Gastrocnemius medialis (tissue), 4 donors: ENCODE data around the gene AHCTF1. TPM values are rescaled to one million over a fixed set of nuclear protein-coding genes. Genes with fewer than 3 reads are reported as not detected.
A peak's percentile ranks its signal among the peaks of the same experiment; 100 is the strongest.
"Not testable (repeated sequence)": the region's sequence is repeated elsewhere in the genome, so short reads cannot be mapped to it uniquely, and the experiment has no call there.

ENCODE experiments used
- ATAC-seq, 2 donors: fragments of 150-250 bp; one replicate each; pipeline ENCODE4 v1.9.1; 2016
- DNase-seq, 2 donors: peaks; one replicate each; pipeline ENCODE4 v3.0.0-alpha.2; 2019
- H3K27ac ChIP-seq, 4 donors: fragments of 200-600 bp; sonication (generic); 1 replicate in 1 of 4; 2 replicates in 3 of 4; pipeline ENCODE4 v1.5.1; 2016 to 2018; ENCODE audit warnings: mild to moderate bottlenecking in 2 of 4, moderate library complexity in 1 of 4
- H3K27me3 ChIP-seq, 3 donors: fragments of 200-600 bp; sonication (generic) in 2 of 3; 1 replicate in 1 of 3; 2 replicates in 2 of 3; pipeline versions ENCODE4 v1.5.1 to v1.6.0; 2016 to 2019; ENCODE audit warnings: mild to moderate bottlenecking in 1 of 3, moderate library complexity in 1 of 3
- H3K36me3 ChIP-seq, 2 donors: fragments of 200-600 bp; sonication (generic) in 1 of 2; one replicate each; pipeline ENCODE4 v1.5.1; 2017 to 2018
- H3K4me1 ChIP-seq, 2 donors: fragments of 200-600 bp; sonication (generic) in 1 of 2; one replicate each; pipeline ENCODE4 v1.5.1; 2016 to 2017; ENCODE audit warnings: mild to moderate bottlenecking in 2 of 2
- H3K4me3 ChIP-seq, 4 donors: fragments of 200-600 bp; sonication (generic) in 3 of 4; 1 replicate in 1 of 4; 2 replicates in 3 of 4; pipeline ENCODE4 v1.5.1; 2016 to 2019; ENCODE audit warnings: mild to moderate bottlenecking in 2 of 4
- H3K9me3 ChIP-seq, 3 donors: fragments of 200-600 bp; sonication (generic) in 2 of 3; 1 replicate in 1 of 3; 2 replicates in 2 of 3; pipeline ENCODE4 v1.5.1; 2016 to 2019
- POLR2A ChIP-seq, 2 donors: fragments of 450-650 bp; IDR thresholded peaks; one replicate each; pipeline ENCODE4 v1.6.1; 2017; ENCODE audit warnings: antibody characterized with exemption in 2 of 2, mild to moderate bottlenecking in 2 of 2, moderate library complexity in 2 of 2
- in situ Hi-C, 4 donors: fragments of 200-750 bp; cut with MboI; loops; one replicate each; pipeline versions ENCODE4 v1.15.0 to v1.8.0; 2017; ENCODE audit warnings: low sequenced_read_pairs in 4 of 4
- intact Hi-C: fragments of 100-400 bp; cut with DNase I; formaldehyde crosslinking; loops from one replicate; pipeline ENCODE4 v1.15.1; 2023; ENCODE audit warnings: low total_unique reads
- total RNA-seq, 4 donors: library from RNA; depleted of rRNA; stranded (reverse); fragments of >200 nt; gene quantifications; one replicate each; pipeline versions ENCODE4 v1.1.0 to v1.2.3, GENCODE V29; 2016
- TF ChIP-seq, protein P1 (sequence below), 5 experiments: fragments of 450-650 bp in 3 of 5; fragments of 200-600 bp in 2 of 5; sonication (generic) in 2 of 5; IDR thresholded peaks in 4 of 5; conservative IDR thresholded peaks in 1 of 5; 1 replicate in 4 of 5; 2 replicates in 1 of 5; pipeline ENCODE4 v1.5.1; 2016 to 2019; ENCODE audit warnings: antibody characterized with exemption in 5 of 5, mild to moderate bottlenecking in 3 of 5, moderate library complexity in 3 of 5

The AHCTF1 gene
- total RNA-seq, 4 donors from 2014 or later, result 21.7 to 28.5 (median 24.7) TPM

DNA sequence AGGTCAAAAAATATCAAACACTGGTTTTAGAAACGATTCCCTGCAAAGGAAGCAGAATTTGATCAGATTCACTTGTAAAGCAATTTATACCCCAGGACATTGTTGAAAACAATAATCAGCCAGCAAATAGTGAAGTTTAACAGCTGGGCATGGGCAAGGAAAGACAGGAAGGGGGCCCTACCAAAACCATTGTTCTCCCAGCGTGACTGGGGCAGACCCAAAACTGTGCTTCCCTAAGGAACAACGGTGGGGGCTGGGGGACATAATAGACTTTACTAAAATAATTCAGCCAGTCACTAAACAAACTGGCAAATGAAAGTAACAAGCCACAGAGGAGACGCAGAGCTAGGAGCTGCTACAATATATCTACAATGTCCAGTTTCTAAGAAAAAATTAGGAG is 100.2 kb downstream of the AHCTF1 start:
- DNase-seq, result no peak

DNA sequence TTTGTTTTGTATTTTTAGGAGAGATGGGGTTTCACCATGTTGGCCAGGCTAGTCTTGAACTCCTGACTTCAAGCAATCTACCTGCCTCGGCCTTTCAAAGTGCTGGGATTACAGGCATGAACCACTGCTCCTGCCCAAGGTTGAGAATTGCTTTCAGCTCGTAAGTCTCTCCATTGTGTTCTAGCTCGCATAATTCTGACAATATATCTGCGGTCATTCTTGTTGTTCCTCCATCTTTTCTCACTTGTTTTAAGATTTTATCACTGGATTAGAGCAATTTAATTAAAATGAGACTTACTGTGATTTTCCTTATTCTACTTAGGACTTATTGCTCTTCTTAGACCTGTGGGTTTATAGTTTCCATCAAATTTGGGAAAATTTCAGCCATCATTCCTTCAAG is 102.9 kb downstream of the AHCTF1 start:
- Histone ChIP-seq H3K27ac (no peak overlapping the region), H3K4me3 (no peak overlapping the region), H3K36me3 (no peaks in the 10 kb centered on the region), H3K27me3 (no peaks in the 10 kb centered on the region), H3K4me1 (no peaks in the 10 kb centered on the region), H3K9me3 (no peaks in the 10 kb centered on the region)
- no peak for TF ChIP-seq POLR2A (IDR thresholded peaks at IDR 0.05)
- TF ChIP-seq, protein P1, sequence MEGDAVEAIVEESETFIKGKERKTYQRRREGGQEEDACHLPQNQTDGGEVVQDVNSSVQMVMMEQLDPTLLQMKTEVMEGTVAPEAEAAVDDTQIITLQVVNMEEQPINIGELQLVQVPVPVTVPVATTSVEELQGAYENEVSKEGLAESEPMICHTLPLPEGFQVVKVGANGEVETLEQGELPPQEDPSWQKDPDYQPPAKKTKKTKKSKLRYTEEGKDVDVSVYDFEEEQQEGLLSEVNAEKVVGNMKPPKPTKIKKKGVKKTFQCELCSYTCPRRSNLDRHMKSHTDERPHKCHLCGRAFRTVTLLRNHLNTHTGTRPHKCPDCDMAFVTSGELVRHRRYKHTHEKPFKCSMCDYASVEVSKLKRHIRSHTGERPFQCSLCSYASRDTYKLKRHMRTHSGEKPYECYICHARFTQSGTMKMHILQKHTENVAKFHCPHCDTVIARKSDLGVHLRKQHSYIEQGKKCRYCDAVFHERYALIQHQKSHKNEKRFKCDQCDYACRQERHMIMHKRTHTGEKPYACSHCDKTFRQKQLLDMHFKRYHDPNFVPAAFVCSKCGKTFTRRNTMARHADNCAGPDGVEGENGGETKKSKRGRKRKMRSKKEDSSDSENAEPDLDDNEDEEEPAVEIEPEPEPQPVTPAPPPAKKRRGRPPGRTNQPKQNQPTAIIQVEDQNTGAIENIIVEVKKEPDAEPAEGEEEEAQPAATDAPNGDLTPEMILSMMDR (IDR thresholded peaks at IDR 0.05 in 4 of 5, conservative IDR thresholded peaks at IDR 0.05 in 1 of 5), result no peak
- intact Hi-C loops (no loop called here), in situ Hi-C loops (no loop called here)
- ATAC-seq (no peak), DNase-seq (no peak)

More for the DNA sequence above, 100.2 kb downstream of the AHCTF1 start:
- Histone ChIP-seq H3K27me3 (no peaks in the 10 kb centered on the region), H3K27ac (peak overlapping the region in 2 of 4 donors; percentile 9 to 22), H3K9me3 (no peaks in the 10 kb centered on the region), H3K4me3 (no peak overlapping the region), H3K36me3 (no peaks in the 10 kb centered on the region), H3K4me1 (no peaks in the 10 kb centered on the region)
- intact Hi-C loops, result no loop called here
- in situ Hi-C loops, result no loop called here
- TF ChIP-seq, protein P1 (IDR thresholded peaks at IDR 0.05 in 4 of 5, conservative IDR thresholded peaks at IDR 0.05 in 1 of 5), result no peak
- TF ChIP-seq POLR2A (IDR thresholded peaks at IDR 0.05), result no peak
- ATAC-seq, result no peak

DNA sequence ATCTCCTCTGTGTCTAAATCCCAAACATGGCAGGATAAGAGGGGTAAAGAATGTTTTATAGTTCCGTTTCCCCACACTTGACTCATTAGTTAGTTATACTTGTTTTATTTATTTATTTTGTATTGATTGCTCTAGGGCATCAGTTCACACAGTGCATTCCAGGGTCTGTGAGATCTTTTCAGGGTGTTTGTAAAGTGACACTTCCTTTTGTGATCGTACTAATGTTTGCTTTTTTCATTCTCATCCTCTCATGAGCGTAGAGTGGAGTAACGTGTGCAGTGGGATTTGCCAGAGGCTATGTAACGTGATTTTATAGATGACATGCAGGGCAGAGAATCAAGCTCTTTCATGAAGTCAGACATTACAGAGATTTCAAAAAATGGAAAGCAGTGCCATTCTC is 104.4 kb downstream of the AHCTF1 start:
- no peak for TF ChIP-seq POLR2A (IDR thresholded peaks at IDR 0.05)
- TF ChIP-seq, protein P1 (IDR thresholded peaks at IDR 0.05 in 4 of 5, conservative IDR thresholded peaks at IDR 0.05 in 1 of 5), result no peak
- Histone ChIP-seq H3K27me3 (no peaks in the 10 kb centered on the region), H3K36me3 (no peaks in the 10 kb centered on the region), H3K4me1 (no peaks in the 10 kb centered on the region), H3K9me3 (no peaks in the 10 kb centered on the region), H3K27ac (no peak overlapping the region), H3K4me3 (no peak overlapping the region)
- ATAC-seq (no peak), DNase-seq (no peak)
- intact Hi-C loops (no loop called here), in situ Hi-C loops (no loop called here)

DNA sequence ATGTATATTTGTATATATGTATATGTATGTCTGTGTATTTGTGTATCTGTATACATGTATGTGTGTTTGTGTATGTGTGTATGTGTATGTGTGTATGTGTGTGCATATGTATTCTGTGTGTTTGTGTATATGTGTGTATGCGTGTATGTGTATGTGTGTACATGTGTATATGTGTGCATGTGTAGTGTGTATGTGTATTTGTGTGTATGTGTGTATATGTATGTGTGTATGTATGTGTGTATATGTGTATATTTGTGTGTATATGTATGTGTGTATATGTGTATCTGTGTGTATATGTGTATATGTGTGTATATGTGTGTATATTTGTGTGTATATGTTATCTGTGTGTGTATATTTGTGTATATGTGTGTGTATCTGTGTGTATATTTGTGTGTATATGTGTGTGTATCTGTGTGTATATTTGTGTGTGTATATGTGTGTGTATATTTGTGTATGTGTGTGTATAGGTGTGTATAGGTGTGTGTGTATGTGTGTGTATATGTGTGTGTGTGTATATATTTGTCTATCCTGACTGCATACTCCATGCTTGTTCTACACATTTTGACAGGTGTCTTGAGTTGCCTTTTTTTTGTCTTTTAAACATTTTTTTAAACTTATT is 106.1 kb downstream of the AHCTF1 start:
- ATAC-seq (no peak), DNase-seq (no peak)
- H3K4me3 ChIP-seq, result no peak overlapping the region
- intact Hi-C loops (no loop called here), in situ Hi-C loops (no loop called here)
- no peaks in the 10 kb centered on the region for H3K9me3 ChIP-seq
- H3K4me1 ChIP-seq, result no peaks in the 10 kb centered on the region
- no peak for TF ChIP-seq POLR2A (IDR thresholded peaks at IDR 0.05)
- TF ChIP-seq, protein P1 (IDR thresholded peaks at IDR 0.05 in 4 of 5, conservative IDR thresholded peaks at IDR 0.05 in 1 of 5), result no peak
- no peak overlapping the region for H3K27ac ChIP-seq
- no peaks in the 10 kb centered on the region for H3K27me3 ChIP-seq
- no peaks in the 10 kb centered on the region for H3K36me3 ChIP-seq

DNA sequence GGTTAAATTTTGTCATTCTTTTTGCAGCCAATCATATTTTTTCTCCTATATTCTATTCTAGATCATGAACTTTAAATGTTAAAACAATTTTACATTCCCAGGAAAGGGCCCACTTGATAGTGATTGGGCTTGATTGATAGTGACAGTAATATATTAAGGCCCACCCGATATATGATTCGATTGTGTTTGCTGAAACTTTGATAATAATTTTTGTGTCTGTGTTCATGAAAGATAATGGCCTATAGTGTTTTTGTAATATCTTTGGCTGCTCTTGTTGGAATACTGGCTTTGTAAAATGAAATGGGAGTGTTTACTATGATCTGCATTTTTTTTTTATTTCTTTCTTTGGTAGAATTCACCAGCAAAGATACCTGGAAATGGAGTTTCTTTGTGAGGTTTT is 107.2 kb downstream of the AHCTF1 start:
- DNase-seq (no peak), ATAC-seq (no peak)
- intact Hi-C loops (no loop called here), in situ Hi-C loops (no loop called here)
- no peaks in the 10 kb centered on the region for H3K36me3 ChIP-seq
- H3K9me3 ChIP-seq, result no peaks in the 10 kb centered on the region
- no peaks in the 10 kb centered on the region for H3K27me3 ChIP-seq
- H3K4me3 ChIP-seq, result no peak overlapping the region
- no peak for TF ChIP-seq POLR2A (IDR thresholded peaks at IDR 0.05)
- TF ChIP-seq, protein P1 (IDR thresholded peaks at IDR 0.05 in 4 of 5, conservative IDR thresholded peaks at IDR 0.05 in 1 of 5), result no peak
- no peaks in the 10 kb centered on the region for H3K4me1 ChIP-seq
- H3K27ac ChIP-seq, result no peak overlapping the region

DNA sequence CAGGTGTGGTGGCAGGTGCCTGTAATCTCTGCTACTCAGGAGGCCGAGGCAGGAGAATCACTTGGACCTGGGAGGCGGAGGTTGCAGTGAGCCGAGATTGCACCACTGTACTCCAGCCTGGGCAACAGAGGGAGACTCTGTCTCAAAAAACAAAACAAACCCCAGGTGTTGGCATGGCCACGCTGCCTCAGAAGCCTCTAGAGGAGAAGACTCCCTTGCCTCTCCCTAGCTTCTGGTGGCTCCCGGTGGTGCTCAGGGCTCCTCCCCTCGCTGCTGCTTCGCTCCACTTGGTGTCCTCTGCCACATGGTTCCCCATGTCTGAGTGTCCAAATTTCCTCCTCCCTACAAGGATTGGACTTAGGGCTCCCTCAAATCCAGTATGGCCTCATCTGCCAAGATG is 109.6 kb downstream of the AHCTF1 start:
- H3K4me1 ChIP-seq, H3K36me3 ChIP-seq, H3K4me3 ChIP-seq, H3K27me3 ChIP-seq, intact Hi-C loops, in situ Hi-C loops, ATAC-seq, DNase-seq, H3K9me3 ChIP-seq, H3K27ac ChIP-seq: not testable (repeated sequence)
